ENCODE data around the gene SEC16A. TPM values are rescaled to one million over a fixed set of nuclear protein-coding genes. Genes with fewer than 3 reads are reported as not detected.

Gene SEC16A
- total RNA-seq, 2 donors from 2014 or later = 59.0 to 72.8 TPM

- H3K27ac ChIP-seq = no peak overlapping the region
- H3K36me3 ChIP-seq = peaks cover 53% of the 10 kb centered on the region
- H3K9me3 ChIP-seq = no peaks in the 10 kb centered on the region
- no peak for DNase-seq (ENCODE audit: low spot score)
- H3K27me3 ChIP-seq (replicated peaks; ENCODE audit: insufficient read depth) = no peaks in the 10 kb centered on the region
- peaks cover 8 to 13% of the 10 kb centered on the region in 2 donors for H3K4me1 ChIP-seq (ENCODE audit: control insufficient read depth in 1 of 2, low read depth in 2 of 2)
- H3K4me3 ChIP-seq = no peak overlapping the region
- ATAC-seq (ENCODE audit: insufficient number of reproducible peaks, low FRiP score, low read depth) = no peak
- TF ChIP-seq CTCF (IDR thresholded peaks at IDR 0.05) = no peak
Observed at GRCh38 chr9:136443087-136443486, 39.8 kb downstream of the SEC16A start.

GRCh38 chr9:136442265-136442664 lies 40.6 kb downstream of the SEC16A start:
- TF ChIP-seq CTCF (IDR thresholded peaks at IDR 0.05) = no peak
- DNase-seq (ENCODE audit: low spot score) = no peak
- peaks cover 44% of the 10 kb centered on the region for H3K36me3 ChIP-seq
- no peaks in the 10 kb centered on the region for H3K27me3 ChIP-seq (replicated peaks; ENCODE audit: insufficient read depth)
- no peak for ATAC-seq (ENCODE audit: insufficient number of reproducible peaks, low FRiP score, low read depth)
- H3K4me1 ChIP-seq (ENCODE audit: control insufficient read depth in 1 of 2, low read depth in 2 of 2) = peaks cover 16 to 21% of the 10 kb centered on the region in 2 donors
- H3K9me3 ChIP-seq = no peaks in the 10 kb centered on the region
- H3K4me3 ChIP-seq = no peak overlapping the region
- H3K27ac ChIP-seq = no peak overlapping the region

GRCh38 chr9:136441681-136442245 lies 41.1 kb downstream of the SEC16A start:
- no peak for ATAC-seq (ENCODE audit: insufficient number of reproducible peaks, low FRiP score, low read depth)
- TF ChIP-seq CTCF (IDR thresholded peaks at IDR 0.05) = no peak
- H3K36me3 ChIP-seq = peaks cover 39% of the 10 kb centered on the region

GRCh38 chr9:136441191-136441680 lies 41.6 kb downstream of the SEC16A start:
- Histone ChIP-seq H3K36me3 (peaks cover 35% of the 10 kb centered on the region), H3K27me3 (replicated peaks; ENCODE audit: insufficient read depth) (no peaks in the 10 kb centered on the region), H3K27ac (no peak overlapping the region), H3K4me1 (ENCODE audit: control insufficient read depth in 1 of 2, low read depth in 2 of 2) (peaks cover 19 to 31% of the 10 kb centered on the region in 2 donors), H3K4me3 (no peak overlapping the region), H3K9me3 (no peaks in the 10 kb centered on the region)
- no peak for DNase-seq (ENCODE audit: low spot score)
- no peak for TF ChIP-seq CTCF (IDR thresholded peaks at IDR 0.05)
- no peak for ATAC-seq (ENCODE audit: insufficient number of reproducible peaks, low FRiP score, low read depth)

More at GRCh38 chr9:136441681-136442245, 41.1 kb downstream of the SEC16A start:
- Histone ChIP-seq H3K27ac (no peak overlapping the region), H3K4me1 (ENCODE audit: control insufficient read depth in 1 of 2, low read depth in 2 of 2) (peaks cover 19 to 26% of the 10 kb centered on the region in 2 donors), H3K27me3 (replicated peaks; ENCODE audit: insufficient read depth) (no peaks in the 10 kb centered on the region), H3K9me3 (no peaks in the 10 kb centered on the region), H3K4me3 (no peak overlapping the region)
- DNase-seq (ENCODE audit: low spot score) = no peak

GRCh38 chr9:136439481-136440408 lies 43.1 kb downstream of the SEC16A start, which contains the start of gene INPP5E:
Gene INPP5E, minus strand, starts transcription at chr9:136439845. Its CDS starts 426 bp downstream, at chr9:136439419.
- TF ChIP-seq CTCF (IDR thresholded peaks at IDR 0.05) = peak; percentile 55
- Histone ChIP-seq H3K9me3 (no peaks in the 10 kb centered on the region), H3K4me1 (ENCODE audit: control insufficient read depth in 1 of 2, low read depth in 2 of 2) (peaks cover 19 to 32% of the 10 kb centered on the region in 2 donors), H3K36me3 (peaks cover 32% of the 10 kb centered on the region), H3K27me3 (replicated peaks; ENCODE audit: insufficient read depth) (no peaks in the 10 kb centered on the region), H3K27ac (peak within 1 kb of the TSS in 1 of 2 donors; percentile 40), H3K4me3 (peak within 1 kb of the TSS; percentile 98)
- ATAC-seq (ENCODE audit: insufficient number of reproducible peaks, low FRiP score, low read depth) (peak; percentile 67), DNase-seq (ENCODE audit: low spot score) (no peak)

Measured in thoracic aorta (tissue), 2 donors.